HG02763 (cell line): ENCODE results near the gene SKI.
"Not testable (repeated sequence)": the region's sequence is repeated elsewhere in the genome, so short reads cannot be mapped to it uniquely, and the experiment has no call there.

Experiments
- ATAC-seq: cut with Tn5 transposase; IDR thresholded peaks from one replicate; pipeline ENCODE4 v1.9.1; 2021; ENCODE audit warnings: mild to moderate bottlenecking, moderate library complexity; ENCODE audit not compliant: unreplicated experiment

SKI gene

GRCh38 chr1:2242814-2243725, 15.0 kb downstream of the SKI start:
- ATAC-seq = no peak

DNA sequence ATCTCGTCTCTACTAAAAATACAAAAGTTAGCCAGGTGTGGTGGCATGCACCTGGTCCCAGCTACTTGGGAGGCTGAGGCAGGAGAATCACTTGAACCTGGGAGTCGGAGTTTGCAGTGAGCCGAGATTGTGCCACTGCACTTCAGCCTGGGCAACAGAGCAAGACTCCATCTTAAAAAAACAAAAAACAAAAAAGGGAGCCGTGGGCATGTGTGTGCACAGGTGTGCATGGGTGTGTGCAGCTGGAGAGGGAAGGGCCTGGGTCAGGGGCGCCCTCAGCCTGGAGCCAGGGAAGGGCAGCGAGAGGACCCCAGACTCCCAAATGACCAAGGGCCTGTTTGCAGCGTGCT, 18.9 kb downstream of the SKI start:
- ATAC-seq = not testable (repeated sequence)

DNA sequence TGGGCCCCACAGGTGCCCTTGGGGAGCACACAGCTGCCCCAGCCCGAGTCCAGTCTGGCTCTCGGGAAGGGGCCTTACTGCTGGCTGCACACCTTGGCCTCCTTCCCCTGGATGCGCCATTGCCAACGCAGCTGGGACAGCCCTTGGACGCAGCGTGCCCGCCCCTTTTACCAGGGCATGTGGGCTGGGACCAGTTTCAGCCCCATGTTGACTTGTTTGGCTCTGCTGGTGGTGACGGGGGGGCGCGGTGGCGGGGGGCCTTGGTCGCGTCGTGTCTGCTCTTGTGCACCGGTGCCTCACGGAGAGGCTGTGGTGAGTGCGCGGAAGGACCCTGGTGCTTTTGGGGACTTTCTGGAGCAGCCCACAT, 19.6 kb downstream of the SKI start:
- no peak for ATAC-seq

DNA sequence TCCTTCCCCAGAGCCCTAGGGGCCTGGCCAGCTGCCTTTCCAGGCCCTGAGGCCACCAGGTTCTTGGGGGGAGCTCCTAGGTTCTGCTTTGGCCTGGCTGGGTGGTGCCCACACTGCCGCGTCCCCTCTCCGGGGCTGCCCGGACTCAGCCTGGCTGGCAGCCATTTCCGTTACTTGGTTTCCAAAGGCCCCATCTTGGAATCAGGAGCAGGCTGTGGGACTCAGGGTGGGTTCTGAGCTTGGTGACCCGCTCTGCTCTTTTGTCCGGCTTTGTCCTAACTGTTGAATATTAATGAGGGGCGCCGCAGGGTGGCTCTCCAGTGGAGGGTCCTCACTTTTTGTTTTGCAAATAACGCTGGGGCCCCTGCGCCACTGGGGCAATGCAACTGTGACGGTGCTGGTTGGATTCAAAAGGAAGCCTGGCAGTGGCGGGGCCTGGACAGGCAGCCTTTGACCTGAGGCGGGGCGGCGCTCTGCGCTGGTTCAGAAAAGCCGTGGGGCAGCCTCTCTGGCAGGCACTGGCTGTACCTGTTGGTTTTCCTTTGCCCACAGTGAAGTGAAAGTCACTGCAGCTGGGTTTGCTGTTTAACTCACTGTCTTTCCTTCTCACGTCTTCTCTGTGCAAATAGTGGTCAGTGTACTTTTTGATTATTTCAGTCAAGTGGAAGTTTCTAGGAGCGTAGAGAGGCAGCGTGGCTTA, 20.2 kb downstream of the SKI start:
- ATAC-seq = no peak

- ATAC-seq = no peak
Observed at GRCh38 chr1:2248854-2249558, 20.9 kb downstream of the SKI start.

DNA sequence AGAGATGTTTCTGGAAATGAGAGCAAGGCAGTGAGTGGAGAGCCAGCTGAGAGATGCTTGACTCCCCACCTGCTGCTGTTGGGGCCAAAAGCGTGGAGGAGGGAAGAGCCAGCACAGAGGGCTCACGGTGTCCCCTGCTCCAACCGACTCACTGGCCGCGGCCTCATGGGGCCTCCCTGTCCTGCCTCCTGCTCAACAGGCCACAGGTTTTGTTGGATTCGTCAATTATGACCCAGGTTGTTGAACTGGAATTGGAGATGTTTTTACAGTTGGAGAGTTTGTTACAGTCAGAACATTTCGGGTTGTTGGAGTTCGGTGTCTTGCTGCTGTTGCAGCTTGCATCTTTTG, 21.4 kb downstream of the SKI start:
- ATAC-seq = no peak

DNA sequence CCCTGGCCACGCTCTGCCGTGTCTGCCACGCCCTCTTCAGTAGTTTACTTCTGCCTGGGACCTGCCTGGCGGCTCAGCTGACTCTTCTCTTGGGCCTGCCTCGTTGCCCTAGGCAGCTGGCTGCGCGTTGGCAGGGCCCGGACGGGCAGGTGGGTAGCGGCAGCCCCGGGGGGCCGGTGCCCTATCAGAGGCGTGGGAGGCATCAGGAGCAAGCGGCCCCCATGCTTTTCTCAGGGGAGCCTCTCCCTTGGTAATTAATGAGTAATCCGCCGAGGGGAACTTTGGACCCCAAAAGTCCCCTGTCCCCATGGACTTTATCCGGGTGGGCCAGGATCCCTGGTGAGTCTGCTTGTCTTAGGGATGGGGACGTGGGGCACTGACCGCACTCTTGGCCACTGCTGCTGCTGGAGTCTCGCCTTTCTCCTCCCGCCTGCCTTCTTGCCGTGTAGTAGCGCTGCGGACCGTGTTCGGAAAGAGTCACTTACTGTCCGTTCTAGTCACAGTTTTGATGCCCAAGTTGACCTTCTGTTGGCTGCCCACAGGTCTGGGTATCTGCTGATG, 22.7 kb downstream of the SKI start:
- ATAC-seq = no peak

DNA sequence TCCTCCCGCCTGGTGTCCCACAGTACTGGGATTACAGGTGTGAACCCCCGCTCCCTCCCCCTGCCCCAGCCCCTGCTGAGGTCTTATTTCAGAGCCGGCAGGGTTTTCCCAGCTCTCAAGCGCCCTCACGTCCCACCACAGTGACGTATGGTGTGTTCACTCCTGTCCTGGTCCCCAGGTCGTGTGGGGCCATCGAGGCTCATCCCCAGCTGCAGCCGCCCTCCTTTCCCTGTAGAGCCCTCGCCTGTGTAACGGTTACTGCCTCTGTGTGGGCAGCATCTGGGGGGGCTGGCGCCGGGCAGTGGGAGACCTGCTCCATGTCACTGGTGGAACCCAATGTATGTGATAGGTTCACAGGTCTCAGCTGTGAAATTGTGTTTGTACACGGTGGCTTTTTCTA, 23.2 kb downstream of the SKI start:
- no peak for ATAC-seq

DNA sequence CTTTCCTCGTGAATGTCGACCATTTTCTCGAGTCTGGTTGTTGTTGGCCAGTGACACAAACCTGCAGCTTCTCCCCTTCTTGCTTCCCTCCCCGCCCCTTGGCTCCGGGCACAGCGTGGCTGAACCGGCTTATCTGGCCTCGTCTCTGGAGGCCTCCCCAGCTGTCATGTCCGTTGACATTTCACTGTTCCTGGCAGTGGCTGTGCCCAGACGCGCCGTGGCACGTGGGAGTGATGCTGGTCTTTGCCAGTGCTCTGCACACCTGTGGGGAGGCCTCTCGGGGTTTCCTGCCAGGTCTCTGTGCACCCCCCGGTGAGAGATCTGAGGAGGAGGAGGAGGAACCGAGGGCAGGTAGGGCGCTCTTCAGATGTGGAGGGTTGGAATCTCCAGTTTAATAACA, 23.7 kb downstream of the SKI start:
- no peak for ATAC-seq

GRCh38 chr1:2252423-2252822, 24.3 kb downstream of the SKI start:
- no peak for ATAC-seq

DNA sequence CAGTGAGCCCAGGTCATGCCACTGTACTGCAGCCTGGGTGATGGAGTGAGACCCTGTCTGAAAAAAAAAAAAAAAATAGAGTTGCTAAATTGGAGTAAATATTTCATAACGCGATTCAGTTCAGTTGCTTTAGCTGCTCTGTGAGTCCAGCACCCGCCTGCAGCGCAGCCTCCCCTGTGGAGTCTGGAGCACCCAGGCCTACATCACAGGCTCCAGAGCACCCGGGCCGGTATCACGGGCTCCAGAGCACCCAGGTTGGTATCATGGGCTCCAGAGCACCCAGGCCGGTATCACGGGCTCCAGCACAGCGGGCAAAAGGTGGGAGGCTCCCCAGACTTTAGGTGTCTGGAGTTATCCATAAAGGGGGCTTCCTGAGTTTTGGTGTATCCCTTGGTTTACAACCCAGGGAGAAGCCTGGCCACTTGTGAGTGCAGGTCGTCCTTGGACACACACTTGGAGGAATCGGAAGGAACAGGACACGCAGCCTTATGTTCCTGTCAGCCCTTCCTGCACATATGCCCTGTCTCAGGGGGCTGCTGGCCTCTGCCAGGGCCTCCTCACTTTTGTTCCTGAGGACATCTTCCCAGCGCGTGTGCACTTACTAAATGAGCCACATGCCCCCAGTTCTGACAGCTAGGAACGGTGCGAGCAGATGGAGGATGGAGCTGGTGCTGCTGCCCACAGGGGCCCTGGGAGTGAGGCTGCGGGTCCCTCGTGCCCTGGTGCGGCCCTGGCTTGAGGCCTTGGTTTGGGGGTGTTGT, 25.1 kb downstream of the SKI start:
- ATAC-seq = no peak

GRCh38 chr1:2253797-2254480, 25.8 kb downstream of the SKI start:
- no peak for ATAC-seq

DNA sequence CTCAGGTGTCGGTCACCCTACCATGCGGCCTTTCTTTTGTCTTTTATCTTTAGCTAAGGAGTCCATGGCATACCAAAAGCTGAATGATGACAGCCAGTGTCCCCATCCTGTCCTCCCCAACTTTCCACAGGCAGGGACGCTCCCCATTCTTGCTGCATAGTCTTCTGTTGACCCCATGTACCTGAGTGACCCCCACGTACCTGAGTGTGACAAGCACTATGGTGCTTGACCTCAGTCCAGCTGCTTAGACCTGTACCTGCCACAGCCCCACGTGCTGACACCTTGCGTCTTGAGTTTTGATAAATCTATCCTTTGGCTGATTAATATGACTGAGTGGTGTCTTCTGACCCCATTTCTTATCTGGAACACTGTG, 26.9 kb downstream of the SKI start:
- ATAC-seq = no peak

- no peak for ATAC-seq
Observed at GRCh38 chr1:2255420-2256369, 27.6 kb downstream of the SKI start.

- ATAC-seq = no peak
Observed at GRCh38 chr1:2256435-2257244, 28.5 kb downstream of the SKI start.

DNA sequence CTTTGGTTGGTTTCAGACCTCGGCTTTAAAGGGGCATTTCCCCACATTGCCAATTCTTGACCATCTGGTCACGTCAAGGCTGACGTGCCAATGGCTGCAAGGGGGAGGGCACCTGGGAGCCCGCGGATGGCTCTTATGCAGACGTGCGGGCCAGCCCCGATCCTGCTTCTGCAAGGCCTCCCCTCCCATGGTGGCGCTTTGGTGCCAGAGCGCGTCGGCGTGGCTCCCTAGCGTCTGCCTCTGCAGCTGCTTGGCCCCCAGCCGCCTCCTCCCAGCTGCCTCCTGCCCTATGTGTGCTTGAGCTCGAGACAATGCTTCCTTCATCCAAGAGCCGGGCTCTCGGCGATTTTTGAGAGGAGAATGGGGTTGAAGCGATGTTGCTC, 29.1 kb downstream of the SKI start:
- no peak for ATAC-seq

DNA sequence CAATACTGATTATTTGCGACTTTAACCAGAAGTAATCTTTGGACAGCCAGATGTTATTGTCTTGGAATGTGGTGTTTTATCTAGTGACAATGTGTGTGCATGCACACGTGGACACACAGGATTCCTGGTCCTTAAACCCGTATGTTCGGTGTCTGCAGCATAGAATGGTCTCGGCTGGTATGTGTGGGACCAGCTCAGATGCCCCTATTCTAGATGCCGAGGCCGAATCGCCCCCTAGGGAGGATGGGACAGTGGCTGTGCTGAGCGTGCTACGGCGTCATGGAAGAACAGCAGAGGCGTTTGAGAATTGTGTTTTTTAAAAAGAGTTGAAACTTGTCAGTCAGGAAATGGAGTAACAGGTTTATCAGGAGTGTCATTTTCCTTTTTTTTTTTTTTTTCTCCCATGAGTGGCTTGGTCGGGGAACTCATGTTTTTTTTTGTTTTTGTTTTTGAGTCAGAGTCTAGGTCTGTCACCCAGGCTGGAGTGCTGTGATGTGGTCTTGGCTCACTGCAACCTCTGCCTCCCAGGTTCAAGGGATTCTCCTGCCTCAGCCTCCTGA, 30.1 kb downstream of the SKI start:
- no peak for ATAC-seq

GRCh38 chr1:2258996-2259395, 30.9 kb downstream of the SKI start:
- ATAC-seq = no peak
